NCI-H1105 treated with DMSO at 0.1 percent for 48 hours (cell line): Measurements from ENCODE around the gene NYAP2.

Source experiments
- DNase-seq: peaks from one replicate; lab custom pipeline; 2025; lab: John Stamatoyannopoulos, UW

Gene NYAP2

DNA sequence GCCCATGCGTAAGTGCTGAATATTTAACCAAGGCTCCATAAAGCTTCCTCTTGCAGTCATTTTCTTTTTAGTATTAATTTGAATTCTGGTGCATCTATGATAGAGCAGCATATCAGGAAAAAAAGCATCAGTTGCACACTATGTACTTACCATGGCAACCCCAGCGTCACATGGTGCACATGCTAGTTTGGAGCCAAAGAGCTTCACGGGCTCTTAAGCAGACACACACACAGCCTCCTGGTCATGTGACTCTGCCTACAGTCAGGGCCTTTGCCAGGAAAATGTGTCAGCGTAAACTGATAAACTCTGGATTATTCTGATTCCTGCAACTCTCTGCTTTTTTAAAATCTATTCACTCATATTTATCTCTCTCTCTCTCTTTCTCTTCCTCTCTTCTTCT is 30.2 kb downstream of the NYAP2 start:
- peak; percentile 80 for DNase-seq

GRCh38 chr2:225431105-225431863 is 31.8 kb downstream of the NYAP2 start:
- DNase-seq = peak; percentile 14

DNA sequence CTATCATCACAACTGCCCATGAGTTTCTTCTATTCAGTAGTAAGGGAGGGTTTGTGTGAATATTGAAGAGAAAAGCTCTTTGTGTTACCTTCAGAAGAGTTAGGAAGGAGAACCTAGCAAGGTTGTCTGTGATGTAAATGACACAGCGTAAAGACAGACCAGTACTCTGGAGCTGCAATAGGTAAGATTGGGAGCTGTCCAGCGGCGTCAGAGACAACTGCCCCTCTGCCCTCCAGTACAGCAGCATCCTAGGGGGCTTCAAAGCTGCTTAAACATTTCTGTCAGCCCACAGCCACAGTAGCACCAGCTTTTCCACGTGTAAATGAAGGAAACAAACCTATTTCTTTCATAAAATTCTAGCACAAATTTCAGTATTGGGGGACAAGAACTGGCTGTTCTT is 34.5 kb downstream of the NYAP2 start:
- no peak for DNase-seq

- no peak for DNase-seq
These were observed 37.8 kb downstream of the NYAP2 start for GRCh38 chr2:225437319-225437718.

DNA sequence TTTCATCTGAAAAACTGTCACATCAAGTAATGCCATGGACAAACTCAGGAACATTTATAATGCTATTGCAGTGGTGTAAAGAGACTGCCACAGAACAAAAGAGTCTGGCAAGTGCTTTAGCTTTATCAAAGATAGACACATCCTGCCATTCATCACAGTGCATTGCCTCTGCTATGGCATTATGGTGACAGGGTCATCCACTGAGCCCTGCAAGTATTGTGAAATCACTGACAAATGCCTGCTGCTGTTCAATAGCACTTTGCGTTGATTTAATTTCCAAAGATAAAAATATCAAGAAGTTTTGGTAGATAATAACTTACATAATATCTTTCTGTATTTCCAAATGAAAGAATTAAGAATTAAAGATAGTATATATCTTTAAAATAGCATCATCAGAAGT is 38.7 kb downstream of the NYAP2 start:
- no peak for DNase-seq

DNA sequence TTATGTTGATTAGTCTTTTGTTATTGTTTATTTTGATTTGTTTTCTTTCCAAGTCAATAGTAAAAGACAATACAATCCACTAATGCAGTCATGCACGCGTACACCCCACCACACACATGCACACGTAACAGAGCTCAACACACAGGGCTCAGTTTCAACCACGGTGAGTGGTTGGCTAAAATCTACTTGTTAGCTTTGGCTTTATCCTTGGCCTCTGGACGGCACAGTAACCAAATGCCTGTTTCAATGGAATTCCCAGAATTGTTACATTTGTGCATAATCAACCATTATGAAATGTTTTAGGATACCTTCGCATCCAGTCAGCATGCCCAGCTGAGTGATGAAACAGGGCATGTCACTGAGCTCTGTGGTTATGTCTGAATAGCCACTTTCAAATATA is 53.2 kb downstream of the NYAP2 start:
- no peak for DNase-seq

DNA sequence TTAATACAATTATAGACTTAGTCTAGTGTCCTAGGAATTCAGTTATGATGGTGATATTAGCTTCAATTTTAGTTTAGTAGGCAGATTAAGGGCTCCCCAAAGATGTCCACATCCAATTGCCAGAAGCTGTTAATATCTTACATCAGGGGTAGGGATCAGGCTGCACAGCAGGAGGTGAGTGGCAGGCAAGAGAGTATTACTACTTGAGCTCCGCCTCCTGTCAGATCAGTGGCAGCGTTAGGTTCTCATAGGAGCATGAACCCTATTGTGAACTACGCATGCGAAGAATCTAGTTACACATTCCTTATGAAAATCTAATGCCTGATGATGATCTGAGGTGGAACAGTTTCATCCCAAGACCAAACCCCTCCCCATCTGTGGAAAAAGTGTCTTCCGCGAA is 54.9 kb downstream of the NYAP2 start:
- DNase-seq = no peak

DNA sequence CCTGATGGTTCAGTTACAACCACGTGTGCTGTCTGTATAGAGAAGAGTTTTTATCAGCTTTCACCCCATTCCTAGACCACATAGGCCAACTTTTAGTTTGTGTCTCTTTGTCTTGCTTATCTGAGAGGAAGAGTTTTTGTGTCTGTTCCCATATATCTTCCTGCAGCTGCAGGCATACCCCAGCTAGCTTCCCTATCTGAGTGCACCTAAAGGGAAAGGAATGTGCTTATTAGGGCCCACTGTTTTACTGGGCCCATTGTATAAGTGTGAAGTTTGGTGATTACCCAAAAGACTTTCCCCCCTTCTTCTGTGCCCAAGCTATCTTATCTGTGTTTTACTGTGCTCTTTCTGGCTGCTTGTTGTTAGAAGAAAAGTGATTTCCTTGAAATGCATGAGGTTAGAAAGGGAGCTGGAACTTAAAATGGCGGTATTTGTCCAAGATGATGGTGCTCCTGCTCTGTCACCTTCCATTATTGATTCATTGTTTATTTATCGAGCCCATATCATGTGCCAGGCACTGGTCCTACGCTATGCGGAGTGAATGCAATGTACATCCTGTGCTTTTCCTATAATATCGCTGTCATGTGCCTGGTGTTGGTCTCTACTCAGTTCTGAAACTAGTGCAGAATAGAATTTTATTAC is 57.2 kb downstream of the NYAP2 start:
- no peak for DNase-seq

DNA sequence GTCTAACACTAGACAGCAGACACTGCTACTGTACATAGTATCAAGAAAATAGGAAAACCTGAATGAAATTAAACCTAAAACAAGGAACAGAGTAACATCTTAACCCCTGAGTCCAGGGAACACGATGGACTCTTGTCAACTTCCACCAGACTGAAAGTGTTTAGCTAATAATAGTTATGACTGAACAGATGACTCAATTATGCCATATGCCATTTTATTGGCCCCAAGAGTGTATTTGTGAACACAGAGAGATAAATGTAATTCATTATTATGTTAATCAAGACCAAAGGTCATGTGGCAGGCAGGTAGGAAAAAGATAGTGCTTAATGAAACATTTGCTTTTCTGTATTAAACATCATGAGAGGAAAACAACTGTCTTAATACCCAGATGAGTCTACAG is 58.0 kb downstream of the NYAP2 start:
- no peak for DNase-seq

- no peak for DNase-seq
These were observed 59.1 kb downstream of the NYAP2 start for GRCh38 chr2:225458431-225459117.

GRCh38 chr2:225462417-225462816 is 62.9 kb downstream of the NYAP2 start:
- DNase-seq = no peak

DNA sequence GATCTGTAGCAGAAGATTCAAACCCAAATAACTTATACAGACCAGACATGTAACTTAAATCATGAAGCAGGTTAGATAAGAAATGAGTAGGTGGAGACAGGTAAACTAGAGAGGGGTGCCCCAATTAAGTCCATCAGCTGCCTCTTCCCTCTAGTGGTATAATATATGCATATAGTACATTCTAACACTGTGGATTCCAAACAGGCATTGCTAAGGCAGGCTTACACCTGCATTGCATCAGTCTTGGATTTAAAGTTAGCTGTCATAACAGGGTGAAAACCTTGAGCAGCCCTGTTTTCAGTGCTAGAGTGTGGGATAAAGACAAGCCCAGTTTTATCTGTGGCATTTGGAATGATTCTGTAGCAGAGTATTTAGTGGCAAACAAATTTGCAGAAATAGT is 63.4 kb downstream of the NYAP2 start:
- DNase-seq = no peak

GRCh38 chr2:225463449-225463848 is 63.9 kb downstream of the NYAP2 start:
- DNase-seq = no peak

DNA sequence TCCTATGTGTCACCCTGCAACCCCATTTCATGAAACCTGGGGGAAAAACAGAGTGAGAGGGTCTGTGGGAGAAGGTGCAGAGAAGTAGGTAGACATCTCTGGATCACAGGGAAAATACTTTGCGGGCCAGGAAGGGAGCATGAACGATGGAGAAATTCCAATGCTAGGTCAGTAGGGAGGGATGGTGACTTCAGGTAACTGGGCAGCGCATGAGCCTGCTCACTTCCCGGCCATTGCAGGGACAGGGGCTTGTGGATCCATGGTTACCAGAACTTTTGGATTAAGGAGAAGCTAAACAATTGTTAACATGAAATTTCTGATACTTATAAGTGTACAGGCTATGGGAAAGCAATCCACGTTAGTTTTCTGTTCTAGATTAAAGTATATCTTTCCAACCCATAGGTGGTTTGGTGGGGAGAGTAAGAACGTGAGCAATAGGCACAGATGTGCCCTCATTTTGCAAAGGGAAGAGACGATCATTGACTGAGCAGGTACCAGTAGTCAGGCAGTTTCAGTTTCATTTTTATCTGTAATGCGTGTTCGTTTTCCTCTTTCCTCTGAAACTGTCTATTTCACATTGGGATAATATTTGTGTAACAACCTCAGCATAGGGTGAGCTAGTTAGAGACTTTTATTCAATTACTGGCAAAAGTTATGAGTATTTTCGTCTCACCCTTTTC is 65.0 kb downstream of the NYAP2 start:
- no peak for DNase-seq

DNA sequence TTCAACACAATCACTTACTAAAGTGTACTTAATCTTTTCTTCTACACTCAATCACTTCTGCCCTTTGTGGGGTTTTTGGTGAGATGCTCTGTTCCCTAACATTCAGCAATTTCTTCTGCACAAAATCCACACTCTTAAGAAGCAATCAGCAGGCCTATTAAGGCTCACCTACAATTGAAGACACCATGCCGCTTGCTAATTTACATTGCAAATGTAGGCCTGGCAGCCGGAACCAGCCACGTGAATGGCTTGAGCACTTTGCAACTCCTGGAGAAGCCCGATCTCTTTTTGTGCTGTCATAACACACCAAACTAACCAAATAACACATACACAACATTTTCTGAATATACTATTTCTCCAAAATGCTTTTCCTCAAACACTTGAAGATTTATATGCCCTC is 66.3 kb downstream of the NYAP2 start:
- DNase-seq = no peak

- no peak for DNase-seq
These were observed 67.5 kb downstream of the NYAP2 start for GRCh38 chr2:225466891-225467604.

GRCh38 chr2:225468131-225468530 is 68.6 kb downstream of the NYAP2 start:
- DNase-seq = no peak

- no peak for DNase-seq
These were observed 71.5 kb downstream of the NYAP2 start for GRCh38 chr2:225471039-225471438.

DNA sequence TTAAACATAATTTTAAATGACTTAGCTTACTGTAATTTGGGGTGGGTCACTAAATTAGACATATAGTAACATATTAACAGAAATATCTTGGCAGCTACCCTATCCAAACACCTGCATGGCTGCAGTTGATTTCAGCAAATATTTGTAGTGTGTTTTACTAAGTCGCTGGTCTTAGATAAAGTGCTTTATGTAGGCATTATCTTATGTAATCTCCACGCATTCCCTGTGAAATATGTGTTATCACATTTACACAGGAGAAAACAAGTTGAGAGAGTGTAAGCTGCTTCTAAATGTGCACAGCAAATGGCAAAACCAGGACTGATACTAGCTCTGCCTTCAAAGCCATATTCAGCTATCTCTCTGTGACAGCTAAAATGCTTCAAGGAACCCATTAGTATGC is 72.0 kb downstream of the NYAP2 start:
- no peak for DNase-seq

DNA sequence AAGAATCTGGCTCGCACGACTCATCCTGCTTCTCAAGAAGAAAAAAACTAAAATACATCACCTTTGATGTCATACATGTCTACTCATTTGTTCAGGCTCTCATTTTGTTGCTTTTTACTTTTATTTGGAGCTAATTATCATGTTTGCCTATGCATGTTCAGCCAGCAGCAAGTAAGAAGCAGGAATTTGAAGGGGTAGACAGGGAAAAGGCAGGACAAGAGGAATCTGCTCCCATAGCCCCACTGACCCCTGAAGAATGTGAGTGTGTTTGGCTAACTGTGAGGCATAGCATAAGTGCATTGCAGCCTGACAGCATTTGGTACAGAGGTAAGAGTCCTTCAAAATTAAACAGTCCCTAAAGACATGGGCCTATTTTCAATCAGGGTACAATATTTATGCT is 72.7 kb downstream of the NYAP2 start:
- no peak for DNase-seq

DNA sequence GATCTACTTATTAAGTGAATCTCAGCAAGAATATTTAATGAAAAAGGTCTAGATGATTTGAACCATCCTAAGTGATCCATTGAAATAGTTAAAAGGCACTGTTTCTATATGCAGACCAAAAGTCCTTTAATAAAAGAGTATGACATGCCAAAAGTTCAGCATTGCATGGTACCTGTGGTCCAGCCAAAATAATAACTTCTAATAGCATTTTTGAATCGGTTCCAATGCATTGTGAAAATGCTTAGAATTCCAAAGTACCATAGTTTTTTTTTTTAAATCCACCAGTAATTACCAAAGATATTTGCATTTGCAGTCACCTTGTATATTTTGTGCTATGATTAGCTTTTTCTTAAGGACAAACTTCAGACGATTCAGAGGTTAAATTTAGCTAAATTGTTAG is 79.9 kb downstream of the NYAP2 start:
- DNase-seq = no peak

DNA sequence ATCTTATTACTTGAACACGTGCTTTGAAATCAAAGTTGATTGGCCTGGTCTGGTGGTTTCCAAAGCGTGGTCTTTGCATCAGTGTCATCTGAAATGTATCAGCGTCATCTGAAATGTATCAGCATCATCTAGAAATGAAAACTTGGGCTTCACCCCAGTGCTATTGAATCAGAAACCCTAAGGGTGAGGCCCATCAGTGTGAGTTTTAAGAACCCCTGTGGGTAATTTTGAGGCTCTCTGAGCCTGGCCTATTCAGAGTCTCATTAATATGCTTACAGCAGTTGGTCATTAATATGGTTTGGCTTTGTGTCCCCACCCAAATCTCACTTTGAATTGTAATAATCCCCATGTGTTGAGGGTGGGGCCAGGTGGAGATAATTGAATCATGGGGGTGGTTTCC is 85.2 kb downstream of the NYAP2 start:
- DNase-seq = no peak
